CD4-positive, alpha-beta T cell treated with Interleukin-17A for 4 hours (primary cell): ENCODE measurements around the gene MTMR6.

ENCODE experiments used
- DNase-seq: peaks from one replicate; pipeline ENCODE4 v3.0.0-alpha.2; 2020; ENCODE audit warnings: mixed read lengths

The MTMR6 gene

GRCh38 chr13:25215253-25215575 is 72.1 kb downstream of the MTMR6 start:
- no peak for DNase-seq

- DNase-seq = no peak
These were observed 72.6 kb downstream of the MTMR6 start for GRCh38 chr13:25214491-25215252.

GRCh38 chr13:25213715-25214114 is 73.6 kb downstream of the MTMR6 start:
- DNase-seq = no peak

GRCh38 chr13:25210842-25211569 is 76.3 kb downstream of the MTMR6 start:
- DNase-seq = no peak

GRCh38 chr13:25207291-25207810 is 79.9 kb downstream of the MTMR6 start:
- no peak for DNase-seq

- DNase-seq = no peak
These were observed 82.4 kb downstream of the MTMR6 start for GRCh38 chr13:25204863-25205262.

GRCh38 chr13:25203127-25203740 is 84.1 kb downstream of the MTMR6 start:
- no peak for DNase-seq

GRCh38 chr13:25200783-25201182 is 86.5 kb downstream of the MTMR6 start:
- no peak for DNase-seq

- no peak for DNase-seq
These were observed 88.6 kb downstream of the MTMR6 start for GRCh38 chr13:25198647-25199046.

GRCh38 chr13:25196971-25197370 is 90.3 kb downstream of the MTMR6 start:
- no peak for DNase-seq
